ENCODE results near the gene PLIN3. TPM values are rescaled to one million over a fixed set of nuclear protein-coding genes. Genes with fewer than 3 reads are reported as not detected.
"Not testable (repeated sequence)": the region's sequence is repeated elsewhere in the genome, so short reads cannot be mapped to it uniquely, and the experiment has no call there.

PLIN3 gene
- total and polyA plus RNA-seq, 4 donors = 53.2 to 68.4 (median 56.5) TPM

- H3K27ac ChIP-seq (ENCODE audit: low read depth in 1 of 2, low read length in 2 of 2) = no peak overlapping the region
Measured at GRCh38 chr19:4861147-4861546, 6.3 kb downstream of the PLIN3 start.

DNA sequence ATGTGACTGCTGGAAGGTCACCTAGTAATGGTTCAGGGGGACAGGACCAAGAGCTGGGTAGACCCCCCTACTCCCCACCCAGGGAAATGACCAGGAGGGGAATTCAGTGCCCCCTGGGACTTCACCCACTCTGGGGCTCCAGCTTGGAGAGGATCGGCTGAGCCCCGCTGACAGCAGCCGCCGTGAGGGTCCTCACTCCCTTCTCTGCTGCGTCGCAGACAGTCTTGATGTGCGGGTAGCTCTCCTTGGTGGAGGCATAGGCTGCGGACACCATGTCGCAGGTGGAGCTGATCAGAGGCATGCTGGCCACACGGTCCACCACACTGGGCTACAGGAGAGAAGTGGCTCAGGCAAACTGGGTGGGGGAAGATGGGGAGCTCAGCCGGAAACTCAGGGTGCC is 7.8 kb downstream of the PLIN3 start:
- H3K4me3 ChIP-seq (ENCODE audit: low read length in 2 of 2) = no peak overlapping the region
- no peaks in the 10 kb centered on the region for H3K4me1 ChIP-seq (ENCODE audit: control insufficient read depth in 1 of 2, insufficient read depth in 2 of 2, low read length in 2 of 2)
- H3K27ac ChIP-seq (ENCODE audit: low read depth in 1 of 2, low read length in 2 of 2) = no peak overlapping the region
- no peaks in the 10 kb centered on the region for H3K9me3 ChIP-seq (ENCODE audit: control insufficient read depth, low read length)
- peaks cover 0 to 4% of the 10 kb centered on the region in 2 donors for H3K36me3 ChIP-seq (ENCODE audit: control insufficient read depth in 1 of 2, insufficient read depth in 2 of 2, low read length in 1 of 2)
- no peak for DNase-seq
- no peak for ATAC-seq (ENCODE audit: low FRiP score)
- intact Hi-C loops (cut with DNase I) = no loop called here
- 94% methylated on average over 11 of the region's 11 CpGs for WGBS, 2 donors
- H3K27me3 ChIP-seq (ENCODE audit: control insufficient read depth in 1 of 2, insufficient read depth in 2 of 2, low read length in 1 of 2) = no peaks in the 10 kb centered on the region

More at GRCh38 chr19:4861147-4861546, 6.3 kb downstream of the PLIN3 start:
- Histone ChIP-seq H3K4me1 (ENCODE audit: control insufficient read depth in 1 of 2, insufficient read depth in 2 of 2, low read length in 2 of 2) (no peaks in the 10 kb centered on the region), H3K36me3 (ENCODE audit: control insufficient read depth in 1 of 2, insufficient read depth in 2 of 2, low read length in 1 of 2) (peaks cover 0 to 2% of the 10 kb centered on the region in 2 donors), H3K4me3 (ENCODE audit: low read length in 2 of 2) (no peak overlapping the region), H3K27me3 (ENCODE audit: control insufficient read depth in 1 of 2, insufficient read depth in 2 of 2, low read length in 1 of 2) (no peaks in the 10 kb centered on the region), H3K9me3 (ENCODE audit: control insufficient read depth, low read length) (no peaks in the 10 kb centered on the region)
- ATAC-seq (ENCODE audit: low FRiP score) (no peak), DNase-seq (no peak)
- intact Hi-C loops (cut with DNase I) = no loop called here
- WGBS, 2 donors = 70 to 71% methylated on average over 9 to 10 of the region's 10 CpGs

- intact Hi-C loops (cut with DNase I); ATAC-seq (ENCODE audit: low FRiP score); H3K4me1 ChIP-seq (ENCODE audit: control insufficient read depth in 1 of 2, insufficient read depth in 2 of 2, low read length in 2 of 2); H3K27ac ChIP-seq (ENCODE audit: low read depth in 1 of 2, low read length in 2 of 2); H3K9me3 ChIP-seq (ENCODE audit: control insufficient read depth, low read length); H3K36me3 ChIP-seq (ENCODE audit: control insufficient read depth in 1 of 2, insufficient read depth in 2 of 2, low read length in 1 of 2); DNase-seq; H3K27me3 ChIP-seq (ENCODE audit: control insufficient read depth in 1 of 2, insufficient read depth in 2 of 2, low read length in 1 of 2); H3K4me3 ChIP-seq (ENCODE audit: low read length in 2 of 2): not testable (repeated sequence)
- WGBS, 2 donors = 89 to 91% methylated on average over 12 of the region's 12 CpGs
Measured at GRCh38 chr19:4856468-4856867, 11.0 kb downstream of the PLIN3 start.

DNA sequence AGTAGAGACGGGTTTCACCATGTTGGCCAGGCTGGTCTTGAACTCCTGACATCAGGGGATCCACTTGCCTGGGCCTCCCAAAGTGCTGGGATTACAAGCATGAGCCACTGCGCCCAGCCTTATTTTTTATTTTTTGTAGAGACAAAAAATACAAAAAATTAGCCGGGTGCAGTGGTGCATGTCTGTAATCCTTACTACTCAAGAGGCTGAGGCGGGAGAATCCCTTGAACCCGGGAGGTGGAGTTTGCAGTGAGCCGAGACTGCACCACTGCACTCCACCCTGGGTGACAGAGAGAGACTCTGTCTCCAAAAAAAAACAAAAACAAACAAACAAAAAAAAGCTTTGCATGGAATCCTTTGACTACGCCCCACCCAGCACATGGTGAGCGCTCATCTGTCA is 14.0 kb downstream of the PLIN3 start:
- DNase-seq; H3K4me1 ChIP-seq (ENCODE audit: control insufficient read depth in 1 of 2, insufficient read depth in 2 of 2, low read length in 2 of 2); H3K27ac ChIP-seq (ENCODE audit: low read depth in 1 of 2, low read length in 2 of 2); H3K27me3 ChIP-seq (ENCODE audit: control insufficient read depth in 1 of 2, insufficient read depth in 2 of 2, low read length in 1 of 2); intact Hi-C loops (cut with DNase I); H3K9me3 ChIP-seq (ENCODE audit: control insufficient read depth, low read length); ATAC-seq (ENCODE audit: low FRiP score); H3K4me3 ChIP-seq (ENCODE audit: low read length in 2 of 2); H3K36me3 ChIP-seq (ENCODE audit: control insufficient read depth in 1 of 2, insufficient read depth in 2 of 2, low read length in 1 of 2): not testable (repeated sequence)
- WGBS, 2 donors = 87 to 89% methylated on average over 8 of the region's 8 CpGs

GRCh38 chr19:4852484-4852883 is 15.0 kb downstream of the PLIN3 start:
- DNase-seq (no peak), ATAC-seq (ENCODE audit: low FRiP score) (peak; percentile 36)
- Histone ChIP-seq H3K27ac (ENCODE audit: low read depth in 1 of 2, low read length in 2 of 2) (no peak overlapping the region), H3K4me1 (ENCODE audit: control insufficient read depth in 1 of 2, insufficient read depth in 2 of 2, low read length in 2 of 2) (no peaks in the 10 kb centered on the region), H3K9me3 (ENCODE audit: control insufficient read depth, low read length) (no peaks in the 10 kb centered on the region), H3K4me3 (ENCODE audit: low read length in 2 of 2) (no peak overlapping the region), H3K27me3 (ENCODE audit: control insufficient read depth in 1 of 2, insufficient read depth in 2 of 2, low read length in 1 of 2) (no peaks in the 10 kb centered on the region), H3K36me3 (ENCODE audit: control insufficient read depth in 1 of 2, insufficient read depth in 2 of 2, low read length in 1 of 2) (peaks cover 0 to 2% of the 10 kb centered on the region in 2 donors)
- WGBS, 2 donors = 87 to 88% methylated on average over 6 of the region's 6 CpGs
- intact Hi-C loops (cut with DNase I) = no loop called here

DNA sequence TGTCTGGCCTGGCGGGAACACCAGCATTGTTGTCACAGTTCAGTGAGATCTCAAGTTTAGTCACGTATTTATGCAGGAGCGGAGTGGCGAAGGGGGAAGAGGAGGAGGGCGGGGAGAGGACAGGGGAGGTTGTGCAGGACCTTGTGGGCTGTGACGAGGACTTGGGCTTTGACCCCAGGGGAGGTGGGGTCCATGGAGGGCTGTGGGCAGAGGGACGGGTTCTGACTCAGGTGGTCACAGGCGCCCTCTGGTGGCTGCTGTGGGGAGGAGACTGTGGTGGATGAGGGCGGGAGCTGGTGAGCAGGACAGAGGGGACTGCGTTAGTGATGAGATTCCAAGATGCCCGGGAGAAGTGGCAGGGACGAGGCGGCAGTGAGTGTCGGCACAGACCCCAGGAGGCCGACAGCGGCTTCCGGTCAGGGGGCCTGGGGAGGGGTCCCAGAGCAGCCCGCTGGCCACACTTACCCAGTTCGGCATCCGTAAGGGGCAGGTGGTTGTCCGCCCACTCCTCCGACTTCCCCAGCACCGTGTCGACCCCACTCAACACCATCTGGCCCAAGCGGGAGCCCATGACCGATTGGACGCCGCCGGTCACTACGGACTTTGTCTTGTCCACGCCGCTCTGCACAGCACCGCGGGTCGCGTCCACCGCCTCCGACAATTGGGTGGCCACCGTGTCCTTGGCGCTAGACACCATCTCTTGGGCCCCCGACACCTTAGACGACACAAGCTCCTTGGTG is 15.7 kb downstream of the PLIN3 start:
- WGBS, 2 donors = 75 to 77% methylated on average over 42 of the region's 42 CpGs
- H3K36me3 ChIP-seq (ENCODE audit: control insufficient read depth in 1 of 2, insufficient read depth in 2 of 2, low read length in 1 of 2) = peaks cover 0 to 2% of the 10 kb centered on the region in 2 donors
- peak; percentile 79 to 93 for DNase-seq

GRCh38 chr19:4849019-4849418 is 18.4 kb downstream of the PLIN3 start:
- Histone ChIP-seq H3K27me3 (ENCODE audit: control insufficient read depth in 1 of 2, insufficient read depth in 2 of 2, low read length in 1 of 2) (no peaks in the 10 kb centered on the region), H3K27ac (ENCODE audit: low read depth in 1 of 2, low read length in 2 of 2) (no peak overlapping the region), H3K4me1 (ENCODE audit: control insufficient read depth in 1 of 2, insufficient read depth in 2 of 2, low read length in 2 of 2) (no peaks in the 10 kb centered on the region), H3K4me3 (ENCODE audit: low read length in 2 of 2) (no peak overlapping the region), H3K36me3 (ENCODE audit: control insufficient read depth in 1 of 2, insufficient read depth in 2 of 2, low read length in 1 of 2) (peaks cover 0 to 2% of the 10 kb centered on the region in 2 donors), H3K9me3 (ENCODE audit: control insufficient read depth, low read length) (no peaks in the 10 kb centered on the region)
- 93 to 95% methylated on average over 7 of the region's 7 CpGs for whole genome bisulfite sequencing, 2 donors
- intact Hi-C loops (cut with DNase I) = no loop called here
- DNase-seq = no peak
- ATAC-seq (ENCODE audit: low FRiP score) = no peak

More for the DNA sequence above, 15.7 kb downstream of the PLIN3 start:
- peak; percentile 87 for ATAC-seq (ENCODE audit: low FRiP score)
- intact Hi-C loops (cut with DNase I) = loop anchor here (1.0 kb wide), 1 partner anchor 42 kb away; no protein-coding TSS in a partner anchor
- no peaks in the 10 kb centered on the region for H3K4me1 ChIP-seq (ENCODE audit: control insufficient read depth in 1 of 2, insufficient read depth in 2 of 2, low read length in 2 of 2)
- no peaks in the 10 kb centered on the region for H3K27me3 ChIP-seq (ENCODE audit: control insufficient read depth in 1 of 2, insufficient read depth in 2 of 2, low read length in 1 of 2)
- no peak overlapping the region for H3K27ac ChIP-seq (ENCODE audit: low read depth in 1 of 2, low read length in 2 of 2)
- no peak overlapping the region for H3K4me3 ChIP-seq (ENCODE audit: low read length in 2 of 2)
- H3K9me3 ChIP-seq (ENCODE audit: control insufficient read depth, low read length) = no peaks in the 10 kb centered on the region

GRCh38 chr19:4847190-4847973 is 20.1 kb downstream of the PLIN3 start:
- peaks cover 0 to 5% of the 10 kb centered on the region in 2 donors for H3K36me3 ChIP-seq (ENCODE audit: control insufficient read depth in 1 of 2, insufficient read depth in 2 of 2, low read length in 1 of 2)
- DNase-seq = no peak

More at GRCh38 chr19:4847190-4847973, 20.1 kb downstream of the PLIN3 start:
- no peak overlapping the region for H3K27ac ChIP-seq (ENCODE audit: low read depth in 1 of 2, low read length in 2 of 2)
- no peak for ATAC-seq (ENCODE audit: low FRiP score)
- H3K4me1 ChIP-seq (ENCODE audit: control insufficient read depth in 1 of 2, insufficient read depth in 2 of 2, low read length in 2 of 2) = no peaks in the 10 kb centered on the region
- intact Hi-C loops (cut with DNase I) = no loop called here
- H3K27me3 ChIP-seq (ENCODE audit: control insufficient read depth in 1 of 2, insufficient read depth in 2 of 2, low read length in 1 of 2) = no peaks in the 10 kb centered on the region
- H3K4me3 ChIP-seq (ENCODE audit: low read length in 2 of 2) = no peak overlapping the region
- no peaks in the 10 kb centered on the region for H3K9me3 ChIP-seq (ENCODE audit: control insufficient read depth, low read length)
- whole genome bisulfite sequencing, 2 donors = 95% methylated on average over 23 of the region's 23 CpGs
